IMR-90 (cell line): ENCODE data around the gene PPP5C. TPM values are rescaled to one million over a fixed set of nuclear protein-coding genes. Genes with fewer than 3 reads are reported as not detected.

ENCODE experiments used
- ATAC-seq: fragments of 200-7000 bp; cut with Tn5 transposase; 2 replicates; pipeline ENCODE4 v1.9.1; 2020; ENCODE audit warnings: low read depth, mild to moderate bottlenecking, moderate library complexity
- BruUV-seq: library from RNA; stranded (reverse); fragments of 400-500 nt; replicated peaks from 2 replicates; lab custom pipeline; 2021; lab: Mats Ljungman, UMichigan
- CTCF ChIA-PET: fragments of 300-600 bp; formaldehyde crosslinking; extraction: SDS; loops from one replicate; lab custom pipeline; 2021; ENCODE audit warnings: antibody characterized with exemption; lab: Yijun Ruan, JAX
- POLR2A ChIA-PET: fragments of 300-600 bp; sonication (Branson Sonifier 250); formaldehyde crosslinking; loops from one replicate; lab custom pipeline; 2022; ENCODE audit warnings: antibody characterized with exemption; ENCODE audit not compliant: unreplicated experiment; lab: Charles Lee
- DNase-seq: peaks from one replicate; pipeline ENCODE4 v3.0.0; 2013
- H2AFZ ChIP-seq: replicated peaks from 2 replicates; pipeline ENCODE3; 2013; ENCODE audit warnings: low read length, mild to moderate bottlenecking; ENCODE audit not compliant: poor library complexity
- H2AK5ac ChIP-seq: 2 replicates; pipeline ENCODE4 v1.6.1; 2013; ENCODE audit warnings: low read depth, low read length, inconsistent platforms
- H2AK9ac ChIP-seq: replicated peaks from 2 replicates; pipeline ENCODE3; 2013; ENCODE audit warnings: mild to moderate bottlenecking, low read depth, low read length, moderate library complexity; ENCODE audit not compliant: poor library complexity
- H2BK120ac ChIP-seq: 2 replicates; pipeline ENCODE4 v1.6.1; 2013; ENCODE audit warnings: low read depth, low read length, inconsistent platforms
- H2BK15ac ChIP-seq: 3 replicates; pipeline ENCODE4 v1.6.1; 2013; ENCODE audit warnings: low read depth, low read length, inconsistent platforms
- H2BK20ac ChIP-seq: 2 replicates; pipeline ENCODE4 v1.6.1; 2013; ENCODE audit warnings: low read depth, mild to moderate bottlenecking, inconsistent platforms, low read length, moderate library complexity
- H2BK5ac ChIP-seq: 2 replicates; pipeline ENCODE4 v1.6.1; 2013; ENCODE audit warnings: mild to moderate bottlenecking, low read depth, low read length, inconsistent platforms; ENCODE audit not compliant: poor library complexity, severe bottlenecking
- H3K14ac ChIP-seq: replicated peaks from 2 replicates; pipeline ENCODE4 v1.6.1; 2013; ENCODE audit warnings: low read depth, low read length, inconsistent platforms
- H3K18ac ChIP-seq: 2 replicates; pipeline ENCODE4 v1.6.1; 2013; ENCODE audit warnings: low read depth, low read length, control low read depth
- H3K23ac ChIP-seq: 2 replicates; pipeline ENCODE4 v1.6.1; 2013; ENCODE audit warnings: low read depth, low read length, inconsistent platforms
- H3K27ac ChIP-seq: 2 replicates; pipeline ENCODE4 v1.5.1; 2013; ENCODE audit warnings: mild to moderate bottlenecking, control low read depth, low read length; ENCODE audit not compliant: insufficient read depth
- H3K27me3 ChIP-seq: 2 replicates; pipeline ENCODE4 v1.6.1; 2013; ENCODE audit warnings: low read length; ENCODE audit not compliant: control insufficient read depth, insufficient read depth
- H3K36me3 ChIP-seq: 2 replicates; pipeline ENCODE4 v1.6.1; 2013; ENCODE audit warnings: low read length, mixed read lengths; ENCODE audit not compliant: control insufficient read depth, insufficient read depth
- H3K4ac ChIP-seq: 2 replicates; pipeline ENCODE4 v1.6.1; 2013; ENCODE audit warnings: low read depth, low read length, inconsistent platforms
- H3K4me1 ChIP-seq: 2 replicates; pipeline ENCODE4 v1.6.1; 2013; ENCODE audit warnings: low read length, mixed read lengths; ENCODE audit not compliant: control insufficient read depth, insufficient read depth
- H3K4me2 ChIP-seq: 2 replicates; pipeline ENCODE4 v1.6.1; 2013; ENCODE audit warnings: low read depth, mild to moderate bottlenecking, control low read depth, low read length, moderate library complexity
- H3K4me3 ChIP-seq: 2 replicates; pipeline ENCODE4 v1.5.1; 2013; ENCODE audit warnings: low read depth, mild to moderate bottlenecking, control low read depth, low read length, moderate library complexity; ENCODE audit not compliant: insufficient read depth
- H3K56ac ChIP-seq: 2 replicates; pipeline ENCODE4 v1.6.1; 2013; ENCODE audit warnings: low read length, inconsistent platforms; ENCODE audit not compliant: insufficient read depth; ENCODE audit errors: extremely low read depth
- H3K79me1 ChIP-seq, 2 experiments: 2 replicates each; pipeline ENCODE4 v1.6.1; 2013; ENCODE audit warnings: low read length in 2 of 2, inconsistent platforms in 1 of 2, low read depth in 1 of 2
- H3K9ac ChIP-seq: 2 replicates; pipeline ENCODE4 v1.6.1; 2013; ENCODE audit warnings: low read depth, low read length, control low read depth
- H3K9me1 ChIP-seq: 2 replicates; pipeline ENCODE4 v1.6.1; 2013; ENCODE audit warnings: low read length, inconsistent platforms; ENCODE audit not compliant: insufficient read depth
- H3K9me3 ChIP-seq: 2 replicates; pipeline ENCODE4 v1.6.1; 2013; ENCODE audit warnings: low read length; ENCODE audit not compliant: control insufficient read depth, insufficient read depth
- H4K20me1 ChIP-seq: 2 replicates; pipeline ENCODE4 v1.6.1; 2013; ENCODE audit warnings: low read length, inconsistent platforms; ENCODE audit not compliant: insufficient read depth
- H4K5ac ChIP-seq: 2 replicates; pipeline ENCODE4 v1.6.1; 2013; ENCODE audit warnings: mild to moderate bottlenecking, low read depth, low read length, control low read depth
- H4K8ac ChIP-seq, 2 experiments: 2 replicates each; pipeline ENCODE4 v1.6.1; 2013; ENCODE audit warnings: low read depth in 2 of 2, low read length in 2 of 2, control low read depth in 1 of 2, inconsistent platforms in 1 of 2
- H4K91ac ChIP-seq: 2 replicates; pipeline ENCODE4 v1.6.1; 2013; ENCODE audit warnings: low read depth, low read length, inconsistent platforms; ENCODE audit not compliant: insufficient read depth
- BHLHE40 ChIP-seq: fragments of 150-350 bp; IDR thresholded peaks from 2 replicates; pipeline ENCODE4 v1.6.1; 2016; ENCODE audit warnings: mild to moderate bottlenecking, low read depth, low read length
- CEBPB ChIP-seq: IDR thresholded peaks from 2 replicates; pipeline ENCODE4 v1.6.1; 2012; ENCODE audit warnings: low read depth, low read length, improper control_type of control experiment
- CHD1 ChIP-seq: IDR thresholded peaks from 2 replicates; pipeline ENCODE4 v1.6.1; 2012; ENCODE audit warnings: low read depth, low read length, improper control_type of control experiment
- CTCF ChIP-seq: conservative IDR thresholded peaks from 2 replicates; pipeline ENCODE4 v1.5.1; 2012; ENCODE audit warnings: mild to moderate bottlenecking, low read depth, low read length, improper control_type of control experiment
- FOS ChIP-seq: fragments of 150-350 bp; IDR thresholded peaks from 2 replicates; pipeline ENCODE4 v1.6.1; 2016; ENCODE audit warnings: low read depth, low read length
- MAFK ChIP-seq: IDR thresholded peaks from 2 replicates; pipeline ENCODE4 v1.6.1; 2012; ENCODE audit warnings: low read depth, low read length, improper control_type of control experiment
- MAZ ChIP-seq: IDR thresholded peaks from 2 replicates; pipeline ENCODE4 v1.6.1; 2012; ENCODE audit warnings: low read depth, mild to moderate bottlenecking, low read length, improper control_type of control experiment, moderate library complexity, borderline replicate concordance
- MXI1 ChIP-seq: IDR thresholded peaks from 2 replicates; pipeline ENCODE4 v1.6.1; 2012; ENCODE audit warnings: low read depth, mild to moderate bottlenecking, low read length, moderate library complexity, borderline replicate concordance
- NFE2L2 ChIP-seq: fragments of 150-350 bp; IDR thresholded peaks from 2 replicates; pipeline ENCODE4 v1.6.1; 2016; ENCODE audit warnings: low read depth, mild to moderate bottlenecking, low read length
- POLR2A ChIP-seq: IDR thresholded peaks from 2 replicates; pipeline ENCODE4 v1.6.1; 2012; ENCODE audit warnings: mild to moderate bottlenecking, low read depth, low read length
- RAD21 ChIP-seq: IDR thresholded peaks from 2 replicates; pipeline ENCODE4 v1.6.1; 2012; ENCODE audit warnings: low read length, improper control_type of control experiment
- RCOR1 ChIP-seq: IDR thresholded peaks from 2 replicates; pipeline ENCODE4 v1.6.1; 2012; ENCODE audit warnings: mild to moderate bottlenecking, low read length, improper control_type of control experiment; ENCODE audit not compliant: insufficient replicate concordance
- RFX5 ChIP-seq: IDR thresholded peaks from 2 replicates; pipeline ENCODE4 v1.8.0; 2012; ENCODE audit warnings: low read depth, mild to moderate bottlenecking, low read length, moderate library complexity
- SMC3 ChIP-seq: fragments of 150-350 bp; IDR thresholded peaks from 2 replicates; pipeline ENCODE4 v1.6.1; 2016; ENCODE audit warnings: low read depth, mild to moderate bottlenecking, antibody characterized with exemption, low read length, moderate library complexity
- WGBS, 2 experiments: methylation state at CpG; one replicate each; pipeline versions ENCODE4 v1.1.5 to v1.1.7; 2013; ENCODE audit warnings: missing lambda C conversion rate in 2 of 2; ENCODE audit not compliant: insufficient read length in 1 of 2; ENCODE audit errors: extremely low coverage in 2 of 2; 5-methylcytosine and 5-hydroxymethylcytosine counted together
- dilution Hi-C: fragments of 300-500 bp; cut with HindIII; formaldehyde crosslinking; loops from one replicate; pipeline ENCODE4 v1.14.3; 2018; ENCODE audit warnings: low sequenced_read_pairs; ENCODE audit not compliant: unreplicated experiment
- in situ Hi-C: fragments of 300-500 bp; cut with MboI; formaldehyde crosslinking; loops from 3 replicates; pipeline ENCODE4 v1.14.3; 2019; ENCODE audit warnings: low sequenced_read_pairs, inconsistent platforms, mixed read lengths
- intact Hi-C: fragments of 100-400 bp; cut with micrococcal nuclease; formaldehyde crosslinking; loops from 2 replicates; pipeline ENCODE4 v1.10.0; 2022
- polyA plus RNA-seq, 3 experiments: library from polyadenylated mRNA; depleted of rRNA; stranded (reverse); fragments of >200 nt; gene quantifications; 2 replicates each; pipeline ENCODE4 v1.2.3, GENCODE V29; 2012; ENCODE audit warnings: low replicate concordance in 1 of 3
- total RNA-seq: library from RNA; depleted of rRNA; stranded (reverse); fragments of >200 nt; gene quantifications from 2 replicates; pipeline ENCODE4 v1.2.3, GENCODE V29; 2012
- TF ChIP-seq, protein P1 (sequence below): fragments of 150-350 bp; IDR thresholded peaks from 2 replicates; pipeline ENCODE4 v1.6.1; 2017; ENCODE audit warnings: mild to moderate bottlenecking, antibody characterized with exemption, low read length, low read depth

PPP5C gene
- total and polyA plus RNA-seq, 2 of the 4 experiments (the other 2 are of a cell fraction), result 80.5 to 128 TPM

DNA sequence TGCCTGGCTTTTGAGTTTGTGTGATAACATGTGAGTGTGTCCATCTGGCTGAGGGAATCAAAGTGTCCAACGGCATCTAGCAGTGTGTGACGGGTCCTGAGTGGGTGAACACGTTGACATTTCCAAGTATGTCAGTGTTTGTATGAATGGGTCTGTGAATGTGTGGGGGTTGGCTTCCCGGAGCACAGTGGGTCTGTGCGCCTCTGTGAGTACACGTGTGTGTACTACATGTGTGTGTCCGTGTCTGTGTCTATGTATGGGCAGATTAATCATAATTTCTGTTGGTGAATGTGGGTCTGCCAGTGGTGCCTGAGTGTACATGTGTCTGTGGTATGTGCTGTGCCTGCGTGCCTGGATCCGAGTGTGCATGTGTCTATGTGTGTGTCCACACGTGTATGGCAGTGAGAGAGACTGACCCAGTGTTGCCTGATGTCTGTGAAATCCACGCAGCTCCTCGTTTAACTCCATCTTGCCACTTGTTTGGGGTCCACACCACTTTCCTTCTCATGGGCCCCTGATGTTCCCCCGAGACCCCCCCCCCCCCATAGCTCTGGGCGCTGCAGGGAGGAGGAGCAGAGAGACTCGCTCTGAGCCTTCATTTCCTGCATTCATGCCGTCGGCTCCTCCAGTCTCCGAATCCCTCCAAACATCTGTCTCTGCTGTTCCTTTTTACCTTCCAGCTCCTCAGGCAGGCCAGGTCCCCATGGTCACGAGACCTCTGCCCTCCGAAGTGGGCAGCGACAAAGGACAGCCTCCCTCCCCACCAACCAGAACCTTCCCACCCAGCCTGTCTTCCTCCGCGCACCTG lies 61.2 kb downstream of the PPP5C start:
- no peak overlapping the region for H2BK120ac ChIP-seq
- intact Hi-C loops (no loop called here), in situ Hi-C loops (no loop called here), dilution Hi-C loops (no loop called here)
- no peak overlapping the region for H3K9ac ChIP-seq
- peak overlapping the region; percentile 46 for H2AK9ac ChIP-seq
- no peak overlapping the region for H2BK5ac ChIP-seq
- H4K20me1 ChIP-seq, result peaks cover 7% of the 10 kb centered on the region
- no peak overlapping the region for H2BK20ac ChIP-seq
- no peak overlapping the region; the same call in 1 of the 2 replicates for H3K14ac ChIP-seq
- no peak overlapping the region for H3K18ac ChIP-seq
- H3K4me2 ChIP-seq, result peak overlapping the region; percentile 10; the same call in 1 of the 2 replicates
- DNase-seq (no peak), ATAC-seq (no peak)
- no peak overlapping the region for H3K4me3 ChIP-seq
- peak overlapping the region; percentile 39; the same call in 1 of the 2 replicates for H3K4ac ChIP-seq
- peaks cover 21% of the 10 kb centered on the region for H3K4me1 ChIP-seq
- H4K91ac ChIP-seq, result no peak overlapping the region
- no peak overlapping the region for H3K56ac ChIP-seq
- H3K27me3 ChIP-seq, result peaks cover 4% of the 10 kb centered on the region; the same call in 1 of the 2 replicates
- H3K9me1 ChIP-seq, result peaks cover 3% of the 10 kb centered on the region; the same call in 1 of the 2 replicates
- H3K36me3 ChIP-seq, result peaks cover 6% of the 10 kb centered on the region; the same call in 1 of the 2 replicates
- H4K8ac ChIP-seq, result no peak overlapping the region
- peak overlapping the region; percentile 32; the same call in 1 of the 2 replicates for H3K27ac ChIP-seq
- TF ChIP-seq, protein P1, sequence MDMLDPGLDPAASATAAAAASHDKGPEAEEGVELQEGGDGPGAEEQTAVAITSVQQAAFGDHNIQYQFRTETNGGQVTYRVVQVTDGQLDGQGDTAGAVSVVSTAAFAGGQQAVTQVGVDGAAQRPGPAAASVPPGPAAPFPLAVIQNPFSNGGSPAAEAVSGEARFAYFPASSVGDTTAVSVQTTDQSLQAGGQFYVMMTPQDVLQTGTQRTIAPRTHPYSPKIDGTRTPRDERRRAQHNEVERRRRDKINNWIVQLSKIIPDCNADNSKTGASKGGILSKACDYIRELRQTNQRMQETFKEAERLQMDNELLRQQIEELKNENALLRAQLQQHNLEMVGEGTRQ, result no peak
- TF ChIP-seq BHLHE40 (no peak), RCOR1 (no peak), POLR2A (no peak), RAD21 (no peak), NFE2L2 (no peak), RFX5 (no peak), CEBPB (no peak), MAFK (no peak), FOS (no peak), CTCF (no peak), MXI1 (no peak), SMC3 (no peak), MAZ (no peak), CHD1 (no peak)
- no peaks in the 10 kb centered on the region for H3K9me3 ChIP-seq
- peak overlapping the region; percentile 65 for H2AK5ac ChIP-seq
- H3K23ac ChIP-seq, result peak overlapping the region; percentile 60
- peaks cover 18 to 29% of the 10 kb centered on the region in 2 experiments; a peak in 3 of 4 replicates for H3K79me1 ChIP-seq
- 46% methylated on average over 6 of the region's 23 CpGs; no CpG with 5 or more reads in 1 of the 2 experiments for WGBS, 2 experiments
- H2BK15ac ChIP-seq, result no peak overlapping the region
- no TSS peak for BruUV-seq
- no peak overlapping the region; the same call in 1 of the 2 replicates for H4K5ac ChIP-seq
- peak overlapping the region; percentile 28 for H2AFZ ChIP-seq
- ChIA-PET CTCF (no interaction called here), POLR2A (no interaction called here)
